ENCODE data around the gene FAM200A. TPM values are rescaled to one million over a fixed set of nuclear protein-coding genes. Genes with fewer than 3 reads are reported as not detected.

FAM200A gene
- total and polyA plus RNA-seq, 10 donors, result 4.9 to 9.2 (median 5.7) TPM

DNA sequence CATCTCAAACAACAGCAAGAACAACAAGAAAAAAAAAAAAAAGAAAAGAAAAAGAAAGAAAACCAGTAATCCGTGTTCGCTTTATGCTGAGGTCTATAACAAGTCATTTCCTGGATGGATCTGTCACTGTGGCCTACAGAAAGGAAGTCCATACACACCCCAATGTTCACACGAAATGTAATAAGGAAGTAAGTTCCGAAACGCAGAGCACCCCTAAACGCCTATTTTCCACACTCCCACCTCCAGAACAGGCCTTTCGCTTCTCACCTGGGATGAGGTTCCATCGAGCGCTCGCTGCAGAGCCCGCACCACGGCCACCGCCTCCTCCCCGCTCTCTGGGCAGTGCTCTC is 52.6 kb downstream of the FAM200A start:
- TF ChIP-seq CTCF (IDR thresholded peaks at IDR 0.05 in 8 of 11, conservative IDR thresholded peaks at IDR 0.05 in 3 of 11) (no peak), POLR2A (IDR thresholded peaks at IDR 0.05) (no peak), POLR2AphosphoS5 (IDR thresholded peaks at IDR 0.05) (no peak)
- H3K27me3 ChIP-seq (replicated peaks in 1 of 7), result no peaks in the 10 kb centered on the region
- DNase-seq, result no peak
- H3K4me1 ChIP-seq, result peaks cover 22 to 64% (median 45%) of the 10 kb centered on the region in 6 donors
- 0 to 1% (median 0%) methylated on average over 11 to 14 of the region's 14 CpGs for WGBS, 5 donors
- peaks cover 0 to 14% (median 13%) of the 10 kb centered on the region in 8 donors for H3K9me3 ChIP-seq
- intact Hi-C loops (cut with DNase I; ENCODE audit: low total_unique reads), result no loop called here
- peak overlapping the region; percentile 85 to 99 (median 97) for H3K4me3 ChIP-seq
- peaks cover 3 to 44% (median 34%) of the 10 kb centered on the region in 6 donors for H3K36me3 ChIP-seq
- peak overlapping the region; percentile 84 to 100 (median 98) for H3K27ac ChIP-seq

GRCh38 chr7:99498546-99498944 is 53.4 kb downstream of the FAM200A start:
- no peak for TF ChIP-seq CTCF (IDR thresholded peaks at IDR 0.05 in 8 of 11, conservative IDR thresholded peaks at IDR 0.05 in 3 of 11)
- TF ChIP-seq POLR2A (IDR thresholded peaks at IDR 0.05), result no peak
- no peak for TF ChIP-seq POLR2AphosphoS5 (IDR thresholded peaks at IDR 0.05)
- DNase-seq, result peak; percentile 73
- intact Hi-C loops (cut with DNase I; ENCODE audit: low total_unique reads), result no loop called here
- H3K9me3 ChIP-seq, result peaks cover 5 to 22% (median 21%) of the 10 kb centered on the region in 8 donors
- peaks cover 22 to 56% (median 40%) of the 10 kb centered on the region in 6 donors for H3K4me1 ChIP-seq
- 62 to 76% (median 74%) methylated on average over 11 of the region's 11 CpGs for WGBS, 5 donors
- peak overlapping the region; percentile 85 to 99 (median 97) for H3K4me3 ChIP-seq
- no peaks in the 10 kb centered on the region for H3K27me3 ChIP-seq (replicated peaks in 1 of 7)
- H3K27ac ChIP-seq, result peak overlapping the region in 7 of 8 donors; percentile 96 to 100 (median 98)
- peaks cover 11 to 52% (median 42%) of the 10 kb centered on the region in 6 donors for H3K36me3 ChIP-seq

DNA sequence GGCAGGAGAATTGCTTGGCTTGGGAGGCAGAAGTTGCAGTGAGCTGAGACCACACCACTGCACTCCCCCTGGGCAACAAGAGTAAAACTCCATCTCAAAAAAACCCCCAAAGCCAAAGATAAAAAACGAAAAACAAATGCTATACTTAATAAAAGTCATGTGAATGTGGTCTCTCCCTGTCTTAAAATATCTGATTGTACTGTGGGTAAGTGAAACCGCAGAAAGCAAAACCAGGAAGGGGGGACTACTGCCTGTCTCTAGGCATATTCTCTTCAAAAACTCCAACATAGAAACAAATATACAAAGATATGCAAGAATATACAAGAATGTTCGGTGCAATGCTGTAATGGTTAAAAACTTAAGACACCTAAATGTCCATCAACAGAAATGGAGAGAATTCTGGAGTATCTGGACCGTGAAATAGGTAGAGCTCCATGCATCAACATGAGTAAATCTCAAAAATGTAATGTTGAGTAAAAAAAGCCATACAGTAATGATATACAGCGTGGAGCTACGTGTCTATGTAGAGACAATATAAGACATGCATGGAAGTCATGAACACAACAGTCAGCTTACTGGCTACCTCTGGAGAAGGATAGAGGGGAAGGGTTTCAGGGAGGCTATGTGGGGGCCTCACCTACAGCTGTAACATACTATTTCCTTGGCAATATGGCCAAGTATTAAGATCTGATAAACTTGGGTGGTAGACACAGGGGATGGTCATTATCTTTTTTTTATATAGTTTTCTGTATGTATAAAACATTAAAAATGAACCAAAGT is 54.0 kb downstream of the FAM200A start:
- Histone ChIP-seq H3K36me3 (peaks cover 12 to 58% (median 48%) of the 10 kb centered on the region in 6 donors), H3K4me1 (peaks cover 22 to 54% (median 39%) of the 10 kb centered on the region in 6 donors), H3K27me3 (replicated peaks in 1 of 7) (no peaks in the 10 kb centered on the region), H3K4me3 (peak overlapping the region; percentile 85 to 99 (median 97)), H3K9me3 (peaks cover 7 to 28% (median 26%) of the 10 kb centered on the region in 8 donors), H3K27ac (peak overlapping the region in 5 of 8 donors; percentile 96 to 99 (median 98))
- no peak for DNase-seq
- 55 to 72% (median 64%) methylated on average over 6 of the region's 6 CpGs for WGBS, 5 donors
- TF ChIP-seq CTCF (IDR thresholded peaks at IDR 0.05 in 8 of 11, conservative IDR thresholded peaks at IDR 0.05 in 3 of 11) (no peak), POLR2AphosphoS5 (IDR thresholded peaks at IDR 0.05) (no peak), POLR2A (IDR thresholded peaks at IDR 0.05) (no peak)
- intact Hi-C loops (cut with DNase I; ENCODE audit: low total_unique reads), result no loop called here

Other genes with a start within 250 kb of the FAM200A start
- gene ARPC1A, start 226.2 kb downstream of the FAM200A start, total RNA-seq, result 100 to 1,000 TPM in 2 of 7 donors, 10 to 100 TPM in 5; 64.5 to 105 (median 91.6) TPM
- gene ARPC1A, start 226.2 kb downstream of the FAM200A start, polyA plus RNA-seq, result 100 to 1,000 TPM in 1 of 3 donors, 10 to 100 TPM in 2; 65.5 to 124 (median 71.7) TPM
- 100 to 1,000 TPM; 302 to 758 (median 363) TPM for gene ARPC1B, start 177.4 kb downstream of the FAM200A start, total RNA-seq
- gene ARPC1B, start 177.4 kb downstream of the FAM200A start, polyA plus RNA-seq, result 100 to 1,000 TPM; 348 to 537 (median 472) TPM
- gene PDAP1, start 143.5 kb downstream of the FAM200A start, total RNA-seq, result 10 to 100 TPM; 28.1 to 57.2 (median 52.8) TPM
- gene PDAP1, start 143.5 kb downstream of the FAM200A start, polyA plus RNA-seq, result 100 to 1,000 TPM in 2 of 3 donors, 10 to 100 TPM in 1; 83.4 to 117 (median 108) TPM
- gene BUD31, start 143.1 kb downstream of the FAM200A start, total RNA-seq, result 10 to 100 TPM; 48.4 to 72.7 (median 65.7) TPM
- gene BUD31, start 143.1 kb downstream of the FAM200A start, polyA plus RNA-seq, result 100 to 1,000 TPM in 2 of 3 donors, 10 to 100 TPM in 1; 98.7 to 124 (median 112) TPM
- gene PTCD1, start 113.3 kb downstream of the FAM200A start, total RNA-seq, result 10 to 100 TPM in 1 of 7 donors, 1 to 10 TPM in 6; 4.0 to 17.5 (median 7.5) TPM
- 1 to 10 TPM; 2.1 to 4.4 (median 3.2) TPM for gene PTCD1, start 113.3 kb downstream of the FAM200A start, polyA plus RNA-seq
- 10 to 100 TPM; 29.9 to 40.3 (median 35.1) TPM for gene CPSF4, start 113.2 kb downstream of the FAM200A start, total RNA-seq
- 10 to 100 TPM; 28.7 to 49.6 (median 46.7) TPM for gene CPSF4, start 113.2 kb downstream of the FAM200A start, polyA plus RNA-seq
- gene ATP5MF, start 85.9 kb downstream of the FAM200A start, total RNA-seq, result 100 to 1,000 TPM; 129 to 348 (median 166) TPM
- 100 to 1,000 TPM; 689 to 920 (median 827) TPM for gene ATP5MF, start 85.9 kb downstream of the FAM200A start, polyA plus RNA-seq
- gene ZNF789, start 79.2 kb downstream of the FAM200A start, total RNA-seq, result 10 to 100 TPM in 6 of 7 donors, 1 to 10 TPM in 1; 8.9 to 21.1 (median 13.6) TPM
- 10 to 100 TPM; 10.7 to 22.5 (median 13.6) TPM for gene ZNF789, start 79.2 kb downstream of the FAM200A start, polyA plus RNA-seq
- gene ZNF394, start 51.8 kb downstream of the FAM200A start, total RNA-seq, result 10 to 100 TPM; 46.3 to 96.2 (median 52.0) TPM
- gene ZNF394, start 51.8 kb downstream of the FAM200A start, polyA plus RNA-seq, result 10 to 100 TPM; 25.8 to 37.5 (median 32.3) TPM
- gene ZKSCAN5, start 47.5 kb downstream of the FAM200A start, total RNA-seq, result 10 to 100 TPM in 3 of 7 donors, 1 to 10 TPM in 4; 7.5 to 12.2 (median 9.2) TPM
- 1 to 10 TPM; 2.9 to 3.6 (median 3.0) TPM for gene ZKSCAN5, start 47.5 kb downstream of the FAM200A start, polyA plus RNA-seq
- gene ZNF655, start 6.5 kb upstream of the FAM200A start, total RNA-seq, result 100 to 1,000 TPM in 3 of 7 donors, 10 to 100 TPM in 4; 70.9 to 176 (median 98.2) TPM
- gene ZNF655, start 6.5 kb upstream of the FAM200A start, polyA plus RNA-seq, result 10 to 100 TPM; 34.5 to 56.1 (median 49.8) TPM
- 1 to 10 TPM in 2 of 7 donors, under 1 TPM in 3, not detected in 2; 0.43 to 1.4 (median 0.77) TPM for gene TMEM225B, start 46.2 kb upstream of the FAM200A start, total RNA-seq
- gene TMEM225B, start 46.2 kb upstream of the FAM200A start, polyA plus RNA-seq, result 1 to 10 TPM in 2 of 3 donors, under 1 TPM in 1; 0.91 to 1.6 (median 1.3) TPM
- 10 to 100 TPM; 18.7 to 30.8 (median 26.4) TPM for gene ZSCAN25, start 64.8 kb upstream of the FAM200A start, total RNA-seq
- gene ZSCAN25, start 64.8 kb upstream of the FAM200A start, polyA plus RNA-seq, result 1 to 10 TPM; 3.8 to 7.2 (median 4.2) TPM
- gene CYP3A5, start 127.9 kb upstream of the FAM200A start, total RNA-seq, result not detected
- under 1 TPM in 2 of 3 donors, not detected in 1; 0.09 to 0.10 TPM for gene CYP3A5, start 127.9 kb upstream of the FAM200A start, polyA plus RNA-seq
- not detected for gene CYP3A7, start 183.1 kb upstream of the FAM200A start, total RNA-seq
- gene CYP3A7, start 183.1 kb upstream of the FAM200A start, polyA plus RNA-seq, result not detected
- gene CYP3A4, start 232.1 kb upstream of the FAM200A start, total RNA-seq, result not detected
- gene CYP3A4, start 232.1 kb upstream of the FAM200A start, polyA plus RNA-seq, result not detected